Stimulated activated CD4-positive, alpha-beta T cell treated with anti-CD3 and anti-CD28 coated beads, Interleukin-4, amount 100 ng/mL, for 4 hours (primary cell): ENCODE results near the gene DGKI.

ENCODE experiments used
- DNase-seq, 2 experiments: peaks; one replicate each; pipeline ENCODE4 v3.0.0-alpha.2; 2020

Gene DGKI

DNA sequence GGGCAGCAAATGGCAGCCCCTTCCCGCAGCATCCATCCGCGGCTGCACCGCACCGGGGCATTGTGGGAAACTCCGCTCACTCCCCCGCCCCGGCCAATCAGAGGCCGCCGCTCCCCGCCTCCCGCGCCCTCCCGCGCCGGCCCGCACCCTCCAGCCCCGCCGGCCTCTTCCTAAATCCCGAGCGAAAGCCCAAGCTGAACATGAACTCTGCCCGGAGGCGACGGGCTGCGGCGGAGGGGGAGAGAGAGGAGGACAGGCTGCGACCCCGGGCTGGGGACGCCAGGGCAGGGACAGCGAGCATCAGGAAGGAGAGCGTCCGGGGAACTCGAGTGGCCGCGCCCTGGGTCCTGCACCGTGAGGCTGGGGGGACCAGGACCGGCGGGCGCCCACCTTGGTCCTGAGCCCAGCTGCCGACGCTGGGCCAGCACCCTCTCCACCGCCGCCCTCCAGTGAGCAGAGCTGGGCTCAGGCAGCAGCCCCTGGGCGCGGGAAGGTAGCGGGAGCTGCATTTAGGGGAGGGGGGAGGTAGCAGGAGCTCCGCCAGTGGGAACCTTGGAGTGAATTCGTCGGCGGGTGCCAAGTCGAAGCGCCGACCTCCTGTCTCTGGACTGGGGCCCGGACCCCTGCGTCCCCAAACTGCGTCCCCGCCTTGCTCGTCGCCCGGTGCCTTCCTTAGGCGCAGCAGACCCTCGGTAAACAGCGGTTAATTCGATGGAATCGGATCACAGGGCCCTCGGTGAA is at the start of gene DGKI:
Gene DGKI (minus strand): TSS at position 148 of the 741 bp plus-strand sequence.
- no peak for DNase-seq

DNA sequence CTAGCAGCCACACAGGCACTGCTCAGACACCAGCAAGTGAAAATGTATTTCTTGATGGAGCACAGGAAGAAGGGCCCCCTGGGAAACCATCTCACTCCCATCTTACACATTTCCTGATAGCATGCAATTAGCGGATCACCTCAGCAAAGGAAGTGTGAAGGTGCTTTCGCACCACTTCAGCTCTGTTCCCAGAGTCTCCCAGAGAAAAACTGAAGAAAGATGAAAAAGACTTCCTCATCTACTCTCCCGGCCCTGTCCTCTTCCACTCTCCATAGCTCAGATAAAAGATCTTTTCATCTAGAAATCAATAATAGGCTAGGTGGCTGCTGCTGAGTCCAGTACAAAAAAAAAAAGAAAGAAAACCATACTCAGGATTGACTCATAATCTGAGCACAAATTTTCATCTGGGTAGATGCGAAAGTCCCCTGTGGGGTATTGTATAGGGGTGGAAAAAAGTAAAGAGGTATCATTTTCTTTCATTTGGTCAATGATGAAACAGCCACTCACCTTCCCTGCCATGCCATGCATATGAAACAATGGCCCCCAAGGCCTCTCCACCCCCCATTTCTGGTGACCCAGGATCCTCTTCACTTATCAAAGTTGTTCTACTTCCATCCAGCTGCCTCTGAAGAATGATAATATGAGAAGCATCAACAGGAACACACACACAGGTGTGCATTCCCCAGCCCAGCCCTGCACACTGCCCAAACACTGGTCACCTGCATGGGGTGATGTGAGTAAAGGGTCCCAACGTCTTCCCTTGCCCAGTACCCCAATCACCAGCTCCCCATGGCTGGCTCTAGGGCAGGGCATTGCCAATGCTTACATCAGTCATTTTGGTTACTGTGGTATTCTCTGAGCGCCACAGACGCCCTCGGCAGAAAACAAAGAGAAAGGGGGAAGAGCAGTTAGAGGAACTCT is 48.8 kb upstream of the DGKI start:
- no peak for DNase-seq

GRCh38 chr7:137893143-137893742 is 46.5 kb upstream of the DGKI start:
- no peak for DNase-seq

- DNase-seq, result no peak
Measured at GRCh38 chr7:137891016-137891655, 44.4 kb upstream of the DGKI start.

GRCh38 chr7:137890449-137890921 is 43.7 kb upstream of the DGKI start:
- no peak for DNase-seq

GRCh38 chr7:137888241-137888640 is 41.5 kb upstream of the DGKI start:
- DNase-seq, result no peak

GRCh38 chr7:137886746-137887145 is 40.0 kb upstream of the DGKI start:
- DNase-seq, result no peak

GRCh38 chr7:137886281-137886680 is 39.5 kb upstream of the DGKI start:
- DNase-seq, result no peak

DNA sequence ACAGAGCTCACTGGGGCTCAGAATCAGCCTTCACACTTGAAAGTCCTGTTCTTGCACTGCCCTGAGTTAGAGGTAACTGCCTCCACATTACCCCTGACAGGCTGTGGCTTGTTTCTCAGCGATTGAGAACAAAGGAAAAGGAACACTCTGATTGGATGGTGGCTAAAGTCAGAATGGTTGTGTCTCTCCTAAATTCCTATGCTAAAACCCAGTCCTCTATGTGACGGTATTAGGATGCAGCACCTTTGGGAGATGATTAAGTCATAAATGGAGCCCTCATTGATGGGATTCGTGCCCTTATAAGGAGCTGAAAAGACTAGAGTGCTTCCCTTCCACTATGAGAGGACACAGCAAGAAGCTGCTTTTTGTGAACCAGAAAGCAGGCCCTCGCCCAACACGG is 38.9 kb upstream of the DGKI start:
- DNase-seq, result no peak

- DNase-seq, result no peak
Measured at GRCh38 chr7:137882806-137883205, 36.0 kb upstream of the DGKI start.

DNA sequence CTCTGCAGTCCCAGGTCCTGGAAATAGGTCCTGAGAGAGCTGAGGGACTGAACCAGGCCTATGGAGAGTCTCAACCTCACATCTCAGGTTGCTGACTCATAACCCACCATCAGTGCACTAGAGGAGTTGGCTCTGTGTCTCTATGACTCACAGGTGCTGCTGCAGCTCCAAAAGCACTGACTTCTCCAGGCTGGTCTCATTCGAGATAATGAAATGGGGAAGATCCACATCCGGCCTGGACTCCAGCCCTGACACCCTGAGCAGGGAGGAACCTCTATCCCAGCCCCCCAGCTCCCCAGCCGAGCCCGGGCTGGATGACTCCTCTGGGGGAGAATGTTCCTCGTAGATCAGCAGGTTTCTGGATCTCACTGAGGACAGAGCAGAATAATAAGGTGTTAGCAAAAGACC is 35.5 kb upstream of the DGKI start:
- no peak for DNase-seq

- DNase-seq, result no peak
Measured at GRCh38 chr7:137881607-137882260, 35.0 kb upstream of the DGKI start.

GRCh38 chr7:137880432-137880831 is 33.7 kb upstream of the DGKI start:
- DNase-seq, result no peak

- no peak for DNase-seq
Measured at GRCh38 chr7:137879357-137880158, 32.8 kb upstream of the DGKI start.

DNA sequence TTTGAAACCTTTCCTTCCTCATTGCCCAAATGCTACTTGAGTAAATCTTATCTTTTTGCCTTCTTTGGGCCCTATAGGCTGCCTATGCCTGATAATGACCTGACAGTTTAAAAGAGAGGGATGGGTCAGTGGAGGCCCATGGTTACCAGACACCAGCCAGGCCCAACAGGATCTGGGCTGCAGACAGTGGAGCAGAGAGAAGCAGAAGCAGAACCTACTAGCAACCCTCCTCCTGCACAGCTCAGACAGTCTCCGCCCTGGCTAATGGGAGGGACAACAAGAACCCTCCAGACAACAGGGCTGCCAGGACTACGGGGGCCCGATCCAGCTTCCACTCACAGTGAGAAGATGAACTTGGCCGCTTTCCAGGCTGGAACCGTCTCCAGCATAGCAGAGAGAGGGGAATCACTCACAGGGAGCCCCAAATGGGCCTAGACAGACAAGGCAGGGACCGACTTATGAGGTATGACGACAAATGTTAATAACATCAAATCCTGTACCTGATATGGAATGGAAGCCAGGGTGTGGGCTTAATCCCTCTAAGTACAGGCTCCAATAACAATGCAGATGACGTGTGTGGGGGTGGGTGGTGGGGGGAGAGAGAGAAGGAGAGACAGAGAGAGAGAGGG is 31.7 kb upstream of the DGKI start:
- no peak for DNase-seq

DNA sequence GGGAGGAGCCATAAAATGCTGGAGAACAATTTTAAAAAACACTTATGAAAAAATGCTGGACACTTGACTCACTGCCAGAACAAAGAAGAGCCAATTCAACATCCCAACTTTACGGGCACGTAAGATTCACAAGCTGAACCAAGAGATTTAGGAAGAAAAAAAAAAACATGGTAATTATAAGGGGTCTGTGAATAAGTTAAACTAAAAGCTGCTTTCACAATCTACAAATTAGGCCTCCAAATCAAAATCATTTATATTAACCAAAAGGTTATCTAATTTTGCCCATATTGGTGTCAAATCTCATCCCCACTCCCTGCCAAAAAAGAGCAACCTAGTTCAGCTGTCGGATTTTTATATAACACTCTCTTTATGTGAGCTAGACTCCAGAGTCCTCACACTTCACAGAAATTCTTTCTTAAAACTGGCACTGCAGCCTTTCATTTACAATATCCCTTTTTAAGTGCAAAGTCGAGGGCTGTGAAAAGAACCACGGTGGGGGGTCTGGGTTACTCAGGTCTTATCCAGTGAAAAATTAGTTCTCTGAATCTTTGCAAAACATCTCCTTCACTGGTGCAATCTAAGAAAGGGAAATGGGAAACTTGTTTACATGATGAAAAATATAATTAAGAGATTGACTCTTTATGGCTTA is 30.4 kb upstream of the DGKI start:
- no peak for DNase-seq

- no peak for DNase-seq
Measured at GRCh38 chr7:137875746-137876145, 29.0 kb upstream of the DGKI start.

GRCh38 chr7:137873979-137874777 is 27.4 kb upstream of the DGKI start:
- no peak for DNase-seq

GRCh38 chr7:137873524-137873923 is 26.8 kb upstream of the DGKI start:
- DNase-seq, result no peak
